ENCODE results near the gene PPP6R1. TPM values are rescaled to one million over a fixed set of nuclear protein-coding genes. Genes with fewer than 3 reads are reported as not detected.

The PPP6R1 gene
- total RNA-seq, 4 donors from 2014 or later: 27.8 to 43.6 (median 35.5) TPM

DNA sequence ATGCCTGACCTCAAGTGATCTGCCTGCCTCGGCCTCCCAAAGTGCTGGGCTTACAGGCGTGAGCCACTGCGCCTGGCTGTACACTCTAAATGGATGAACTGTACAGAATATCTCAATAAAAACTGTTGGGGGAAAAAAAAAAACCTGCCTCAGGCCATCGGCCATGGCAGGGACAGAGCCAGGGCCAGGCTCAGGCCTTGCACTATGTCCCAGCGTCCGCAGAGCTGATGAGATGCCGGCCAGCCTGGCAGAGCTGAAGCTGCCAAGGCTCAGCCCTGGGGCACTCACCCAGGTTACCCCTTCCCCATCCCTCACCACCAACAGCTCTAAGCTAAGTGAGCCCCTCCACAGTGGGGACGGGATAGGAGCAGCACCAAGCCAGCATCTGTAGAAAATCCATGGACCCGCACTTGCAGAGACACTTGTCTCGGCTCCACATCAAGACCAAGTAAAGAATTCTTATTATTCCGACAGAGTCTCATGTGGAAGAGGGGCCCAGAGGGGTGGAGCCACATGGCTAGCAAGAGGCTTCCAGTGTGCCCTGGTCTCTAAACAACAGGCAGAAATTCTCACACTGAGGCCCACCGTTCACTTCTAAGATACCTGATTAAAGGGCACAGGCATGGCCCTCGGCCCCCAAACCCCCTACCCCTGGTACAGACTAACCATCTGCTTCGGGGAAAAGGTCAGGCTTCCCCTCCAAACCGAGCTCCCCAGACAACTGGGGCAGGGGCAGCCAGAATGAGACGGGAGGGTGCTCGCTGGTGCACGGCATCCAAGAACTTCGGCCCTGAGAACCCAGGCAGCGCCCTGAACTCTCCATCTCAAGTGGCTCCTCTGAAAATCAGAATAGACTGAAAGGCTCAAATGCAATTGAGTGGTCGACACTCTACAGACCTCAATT is 5.8 kb downstream of the PPP6R1 start:
- ATAC-seq (ENCODE audit: low FRiP score): no peak
- TF ChIP-seq, protein P1, sequence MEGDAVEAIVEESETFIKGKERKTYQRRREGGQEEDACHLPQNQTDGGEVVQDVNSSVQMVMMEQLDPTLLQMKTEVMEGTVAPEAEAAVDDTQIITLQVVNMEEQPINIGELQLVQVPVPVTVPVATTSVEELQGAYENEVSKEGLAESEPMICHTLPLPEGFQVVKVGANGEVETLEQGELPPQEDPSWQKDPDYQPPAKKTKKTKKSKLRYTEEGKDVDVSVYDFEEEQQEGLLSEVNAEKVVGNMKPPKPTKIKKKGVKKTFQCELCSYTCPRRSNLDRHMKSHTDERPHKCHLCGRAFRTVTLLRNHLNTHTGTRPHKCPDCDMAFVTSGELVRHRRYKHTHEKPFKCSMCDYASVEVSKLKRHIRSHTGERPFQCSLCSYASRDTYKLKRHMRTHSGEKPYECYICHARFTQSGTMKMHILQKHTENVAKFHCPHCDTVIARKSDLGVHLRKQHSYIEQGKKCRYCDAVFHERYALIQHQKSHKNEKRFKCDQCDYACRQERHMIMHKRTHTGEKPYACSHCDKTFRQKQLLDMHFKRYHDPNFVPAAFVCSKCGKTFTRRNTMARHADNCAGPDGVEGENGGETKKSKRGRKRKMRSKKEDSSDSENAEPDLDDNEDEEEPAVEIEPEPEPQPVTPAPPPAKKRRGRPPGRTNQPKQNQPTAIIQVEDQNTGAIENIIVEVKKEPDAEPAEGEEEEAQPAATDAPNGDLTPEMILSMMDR (IDR thresholded peaks at IDR 0.05): no peak
- no peak for DNase-seq (ENCODE audit: low spot score)

DNA sequence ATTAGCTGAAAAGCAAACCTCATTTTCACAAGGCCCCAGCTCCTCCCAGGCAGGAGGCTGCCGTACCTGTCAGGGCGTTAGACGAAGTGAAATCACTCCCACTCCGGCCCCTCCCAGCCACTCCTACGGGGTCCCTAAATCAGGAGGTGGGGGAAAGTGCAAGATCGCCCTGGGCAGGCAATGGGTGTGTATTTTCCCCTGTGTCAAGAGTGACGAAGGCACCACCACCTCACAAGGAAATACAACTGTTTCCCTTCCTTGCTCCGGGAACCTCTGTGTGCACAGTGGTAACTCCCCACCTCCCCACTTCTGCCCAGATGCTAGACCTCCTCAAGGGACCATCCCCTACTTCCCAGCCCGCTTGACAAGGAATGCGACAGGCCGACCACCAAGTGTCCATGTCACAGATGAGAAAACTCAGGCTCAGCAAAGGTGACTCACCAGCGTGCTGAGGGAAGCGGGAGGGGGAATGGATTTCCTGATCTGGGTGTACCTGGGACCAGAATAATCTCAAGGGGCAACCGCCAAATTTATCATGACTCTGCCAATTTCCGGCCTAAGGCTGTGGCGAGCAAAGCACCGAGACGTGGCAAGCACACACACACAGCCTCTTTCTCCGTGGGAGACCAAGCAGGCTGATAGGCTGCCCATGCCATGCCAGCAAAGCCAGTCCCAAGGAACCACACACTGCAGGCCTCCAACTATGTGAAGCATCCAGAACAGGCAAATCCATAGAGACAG is 7.3 kb downstream of the PPP6R1 start:
- ATAC-seq (ENCODE audit: low FRiP score): no peak
- TF ChIP-seq, protein P1 (IDR thresholded peaks at IDR 0.05): no peak
- DNase-seq (ENCODE audit: low spot score): no peak

DNA sequence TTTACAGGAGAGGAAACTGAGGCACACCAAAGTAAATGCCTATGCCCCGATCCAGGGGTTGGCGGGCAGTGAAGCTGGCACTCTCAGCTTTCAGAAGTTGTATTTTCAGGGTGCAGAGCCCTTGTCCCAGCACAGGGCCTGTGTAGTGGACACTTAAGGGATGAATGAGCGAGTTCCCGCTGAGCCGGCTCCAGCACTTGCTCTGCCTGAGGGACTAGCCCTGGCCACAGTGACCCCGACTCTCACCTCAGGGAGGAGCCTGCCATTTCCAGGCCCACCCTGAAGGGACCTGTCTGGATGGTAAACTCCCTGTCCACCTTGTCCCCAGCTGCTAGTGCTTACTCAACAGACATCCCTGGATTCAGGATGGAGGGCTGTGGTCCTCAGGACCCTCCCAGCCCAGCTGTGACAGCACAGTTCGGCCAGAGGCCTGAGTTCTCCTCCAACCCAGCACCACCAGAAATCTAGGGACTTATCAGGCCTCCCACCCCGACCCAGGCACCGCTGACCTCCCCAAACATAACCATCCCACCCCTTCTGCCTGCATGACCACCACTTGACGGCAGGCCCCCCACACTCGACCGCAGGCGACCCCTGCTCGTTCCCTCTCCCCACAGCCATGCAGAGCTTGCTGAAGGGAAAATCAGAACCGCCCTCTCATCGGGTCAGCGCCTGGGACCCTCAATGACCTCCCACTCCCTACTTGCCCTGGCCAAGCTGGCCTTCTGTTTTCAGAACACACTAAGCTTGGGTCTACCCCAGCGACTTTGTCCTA is 8.4 kb downstream of the PPP6R1 start:
- ATAC-seq (ENCODE audit: low FRiP score) (no peak), DNase-seq (ENCODE audit: low spot score) (no peak)
- TF ChIP-seq, protein P1 (IDR thresholded peaks at IDR 0.05): no peak

DNA sequence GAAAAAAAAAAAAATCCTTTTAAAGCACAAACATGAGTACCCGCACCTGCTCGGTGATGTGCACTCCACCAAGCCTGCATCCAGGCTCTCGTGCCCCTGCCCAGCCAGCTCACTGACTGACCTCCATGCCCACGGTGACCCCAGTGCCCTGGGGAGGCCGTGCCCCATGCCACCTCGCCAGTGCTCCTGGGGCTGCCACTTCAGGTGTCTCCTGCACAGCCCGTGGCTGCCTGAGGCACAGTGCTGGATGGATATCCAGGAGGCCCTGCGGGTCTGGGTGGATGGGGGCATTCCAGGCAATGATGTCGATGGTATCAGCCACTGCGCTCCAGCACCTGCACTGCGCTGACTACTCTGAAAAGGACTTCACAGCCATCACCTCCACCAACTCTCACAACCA is 9.0 kb downstream of the PPP6R1 start:
- no peak for DNase-seq (ENCODE audit: low spot score)
- ATAC-seq (ENCODE audit: low FRiP score): no peak

DNA sequence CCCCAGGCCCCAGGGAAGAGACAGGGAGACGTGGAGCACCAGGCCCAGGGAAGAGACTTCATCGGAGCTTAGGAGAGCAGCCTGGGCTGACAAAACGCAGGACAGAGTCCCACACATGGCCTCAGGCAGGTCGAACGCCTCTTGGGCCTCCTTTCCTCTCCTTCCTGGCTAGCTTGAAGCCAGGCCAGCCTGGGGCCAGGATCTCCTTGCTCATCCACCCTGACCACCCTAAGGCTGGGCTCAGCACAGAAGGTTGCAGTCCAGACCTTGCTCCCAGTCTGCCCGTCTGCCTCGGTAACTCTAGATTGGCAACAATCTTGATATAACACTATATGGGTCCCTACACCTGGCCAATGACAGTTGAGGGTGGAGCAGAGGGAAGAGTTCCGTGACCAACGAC is 10.1 kb downstream of the PPP6R1 start:
- TF ChIP-seq, protein P1 (IDR thresholded peaks at IDR 0.05): no peak
- no peak for ATAC-seq (ENCODE audit: low FRiP score)

More for the DNA sequence above, 9.0 kb downstream of the PPP6R1 start:
- TF ChIP-seq, protein P1 (IDR thresholded peaks at IDR 0.05): no peak

DNA sequence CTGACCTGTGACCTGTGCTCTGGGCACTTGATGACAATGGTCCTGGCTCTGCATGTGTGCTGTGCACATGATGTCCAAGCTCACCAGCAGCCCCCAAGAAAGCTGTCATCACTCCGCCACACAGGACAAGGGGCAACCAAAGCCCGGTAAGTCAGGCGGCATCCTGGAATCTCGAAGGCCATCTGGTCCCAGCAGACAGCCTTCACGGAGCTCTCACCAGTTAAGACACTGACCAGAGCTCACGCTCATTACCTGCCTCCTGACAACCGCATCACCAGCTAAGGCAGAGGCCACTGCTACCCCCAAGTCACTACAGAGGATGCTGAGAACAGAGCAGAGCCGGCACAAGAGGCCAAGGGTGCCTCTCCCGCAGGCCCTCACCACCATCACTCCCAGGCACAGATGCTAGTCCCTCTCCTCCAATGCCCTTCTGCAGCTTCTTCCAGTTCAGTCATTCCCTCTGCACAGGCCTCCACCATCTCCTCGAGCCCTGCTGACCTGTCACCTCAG is 10.6 kb downstream of the PPP6R1 start:
- TF ChIP-seq, protein P1 (IDR thresholded peaks at IDR 0.05): no peak
- no peak for DNase-seq (ENCODE audit: low spot score)
- ATAC-seq (ENCODE audit: low FRiP score): no peak

More for the DNA sequence above, 10.1 kb downstream of the PPP6R1 start:
- no peak for DNase-seq (ENCODE audit: low spot score)
